Endothelial cell of hepatic sinusoid (primary cell): Measurements from ENCODE around the gene INAVA.

Source experiments
- in situ Hi-C: cut with HindIII; loops from 2 replicates; pipeline ENCODE4 v1.10.0; 2017; ENCODE audit warnings: low sequenced_read_pairs

INAVA gene

GRCh38 chr1:200875416-200875815 lies 19.3 kb upstream of the INAVA start:
- in situ Hi-C loops = loop anchor here (5.0 kb wide), 1 partner anchor 47 kb away; no protein-coding TSS in a partner anchor

- in situ Hi-C loops = loop anchor here (5.0 kb wide), 1 partner anchor 45 kb away; no protein-coding TSS in a partner anchor
Measured at GRCh38 chr1:200877010-200877409, 17.7 kb upstream of the INAVA start.

- in situ Hi-C loops = loop anchor here (5.0 kb wide), 1 partner anchor 44 kb away; no protein-coding TSS in a partner anchor
Measured at GRCh38 chr1:200877839-200878551, 16.7 kb upstream of the INAVA start.

GRCh38 chr1:200880212-200880611 lies 14.5 kb upstream of the INAVA start:
- in situ Hi-C loops = no loop called here

GRCh38 chr1:200883118-200883517 lies 11.6 kb upstream of the INAVA start:
- in situ Hi-C loops = no loop called here

GRCh38 chr1:200885623-200886402 lies 8.9 kb upstream of the INAVA start:
- in situ Hi-C loops = no loop called here

GRCh38 chr1:200886594-200886993 lies 8.1 kb upstream of the INAVA start:
- in situ Hi-C loops = no loop called here

- in situ Hi-C loops = no loop called here
Measured at GRCh38 chr1:200887036-200887435, 7.7 kb upstream of the INAVA start.

GRCh38 chr1:200887772-200888348 lies 6.8 kb upstream of the INAVA start:
- in situ Hi-C loops = no loop called here

- in situ Hi-C loops = no loop called here
Measured at GRCh38 chr1:200888349-200888838, 6.3 kb upstream of the INAVA start.

GRCh38 chr1:200889571-200889970 lies 5.1 kb upstream of the INAVA start:
- in situ Hi-C loops = no loop called here

- in situ Hi-C loops = no loop called here
Measured at GRCh38 chr1:200890027-200890426, 4.7 kb upstream of the INAVA start.

- in situ Hi-C loops = no loop called here
Measured at GRCh38 chr1:200890818-200891773, 3.6 kb upstream of the INAVA start.

GRCh38 chr1:200891774-200892157 lies 2.9 kb upstream of the INAVA start:
- in situ Hi-C loops = no loop called here

- in situ Hi-C loops = no loop called here
Measured at GRCh38 chr1:200892546-200892945, 2.2 kb upstream of the INAVA start.

GRCh38 chr1:200892958-200893357 lies 1.7 kb upstream of the INAVA start:
- in situ Hi-C loops = no loop called here

GRCh38 chr1:200893411-200893901 lies 1.2 kb upstream of the INAVA start:
- in situ Hi-C loops = no loop called here

- in situ Hi-C loops = no loop called here
Measured at GRCh38 chr1:200895443-200895789, 716 bp downstream of the INAVA start.

- in situ Hi-C loops = no loop called here
Measured at GRCh38 chr1:200895801-200896530, 1.3 kb downstream of the INAVA start.
